OCI-LY3 (cell line): ENCODE measurements around the gene FTO.

Experiments
- CTCF ChIP-seq: fragments of 200-600, 300-600 bp; sonication (generic); IDR thresholded peaks from 2 replicates; pipeline ENCODE4 v1.5.1; 2014; ENCODE audit warnings: antibody characterized with exemption, low read length, low read depth
- EZH2phosphoT487 ChIP-seq: fragments of 200-600 bp; shearing (Covaris generic); IDR thresholded peaks from 2 replicates; pipeline ENCODE4 v1.6.1; 2018; ENCODE audit warnings: antibody characterized with exemption, mixed run types, low read depth

GRCh38 chr16:53962041-53962440 is 258.1 kb downstream of the FTO start:
- TF ChIP-seq CTCF (no peak), EZH2phosphoT487 (no peak)
